ENCODE results near the gene GAB3. TPM values are rescaled to one million over a fixed set of nuclear protein-coding genes. Genes with fewer than 3 reads are reported as not detected.

GAB3 gene
- total and polyA plus RNA-seq, 8 donors, result 0.58 to 11.0 (median 1.7) TPM; not detected in 1

- WGBS, 5 donors, result 52 to 77% (median 69%) methylated on average over 1 of the region's 1 CpG
- Histone ChIP-seq H3K4me3 (no peak overlapping the region), H3K27ac (peak overlapping the region in 2 of 5 donors; percentile 45 to 66), H3K36me3 (no peaks in the 10 kb centered on the region), H3K9me3 (peaks cover 0 to 7% (median 2%) of the 10 kb centered on the region in 4 donors), H3K4me1 (peaks cover 0 to 7% (median 0%) of the 10 kb centered on the region in 4 donors), H3K27me3 (no peaks in the 10 kb centered on the region)
- intact Hi-C loops (cut with DNase I; ENCODE audit: low total_unique reads), result no loop called here
- no peak for DNase-seq
- TF ChIP-seq EP300 (IDR thresholded peaks at IDR 0.05), result no peak
- no peak for TF ChIP-seq POLR2AphosphoS5 (IDR thresholded peaks at IDR 0.05)
- TF ChIP-seq POLR2A (IDR thresholded peaks at IDR 0.05), result no peak
- TF ChIP-seq CTCF (IDR thresholded peaks at IDR 0.05), result no peak
These were observed 32.3 kb downstream of the GAB3 start for GRCh38 chrX:154718616-154719015.

GRCh38 chrX:154717824-154718223, 33.1 kb downstream of the GAB3 start:
- TF ChIP-seq POLR2A (IDR thresholded peaks at IDR 0.05), result no peak
- TF ChIP-seq CTCF (IDR thresholded peaks at IDR 0.05), result no peak
- no peak for TF ChIP-seq POLR2AphosphoS5 (IDR thresholded peaks at IDR 0.05)
- no peak for TF ChIP-seq EP300 (IDR thresholded peaks at IDR 0.05)
- H3K4me1 ChIP-seq, result peaks cover 0 to 7% (median 3%) of the 10 kb centered on the region in 4 donors
- H3K4me3 ChIP-seq, result no peak overlapping the region
- intact Hi-C loops (cut with DNase I; ENCODE audit: low total_unique reads), result no loop called here
- no peaks in the 10 kb centered on the region for H3K27me3 ChIP-seq
- peaks cover 0 to 7% (median 2%) of the 10 kb centered on the region in 4 donors for H3K9me3 ChIP-seq
- peaks cover 0 to 3% (median 0%) of the 10 kb centered on the region in 4 donors for H3K36me3 ChIP-seq
- peak in 1 of 2 donors; percentile 47 for DNase-seq
- WGBS, 5 donors, result 34 to 63% (median 46%) methylated on average over 7 of the region's 7 CpGs
- H3K27ac ChIP-seq, result peak overlapping the region in 2 of 5 donors; percentile 45 to 66

GRCh38 chrX:154715825-154716224, 35.1 kb downstream of the GAB3 start:
- TF ChIP-seq POLR2AphosphoS5 (IDR thresholded peaks at IDR 0.05) (no peak), EP300 (IDR thresholded peaks at IDR 0.05) (no peak), CTCF (IDR thresholded peaks at IDR 0.05) (no peak), POLR2A (IDR thresholded peaks at IDR 0.05) (no peak)
- DNase-seq, result no peak
- Histone ChIP-seq H3K4me1 (peaks cover 0 to 7% (median 3%) of the 10 kb centered on the region in 4 donors), H3K27ac (no peak overlapping the region), H3K9me3 (peaks cover 0 to 2% (median 0%) of the 10 kb centered on the region in 4 donors), H3K4me3 (no peak overlapping the region), H3K36me3 (peaks cover 0 to 11% (median 5%) of the 10 kb centered on the region in 4 donors), H3K27me3 (no peaks in the 10 kb centered on the region)
- 65 to 98% (median 80%) methylated on average over 5 of the region's 5 CpGs for WGBS, 5 donors
- intact Hi-C loops (cut with DNase I; ENCODE audit: low total_unique reads), result no loop called here

- peak in 1 of 2 donors; percentile 78 for DNase-seq
- Histone ChIP-seq H3K27me3 (no peaks in the 10 kb centered on the region), H3K4me1 (peaks cover 0 to 7% (median 3%) of the 10 kb centered on the region in 4 donors), H3K27ac (no peak overlapping the region), H3K36me3 (peaks cover 0 to 11% (median 5%) of the 10 kb centered on the region in 4 donors), H3K4me3 (no peak overlapping the region), H3K9me3 (no peaks in the 10 kb centered on the region)
- intact Hi-C loops (cut with DNase I; ENCODE audit: low total_unique reads), result no loop called here
- WGBS, 5 donors, result 0 to 10% (median 3%) methylated on average over 2 of the region's 2 CpGs
- TF ChIP-seq EP300 (IDR thresholded peaks at IDR 0.05) (no peak), POLR2AphosphoS5 (IDR thresholded peaks at IDR 0.05) (no peak), CTCF (IDR thresholded peaks at IDR 0.05) (peak in 5 of 7 experiments; percentile 40 to 82 (median 61)), POLR2A (IDR thresholded peaks at IDR 0.05) (no peak)
These were observed 36.0 kb downstream of the GAB3 start for GRCh38 chrX:154714925-154715324.

Data from stomach (tissue), 9 donors.